OCI-LY7 (cell line): ENCODE results near the gene CA11. TPM values are rescaled to one million over a fixed set of nuclear protein-coding genes. Genes with fewer than 3 reads are reported as not detected.

Experiments
- BruUV-seq: library from RNA; stranded (reverse); fragments of 400-500 nt; replicated peaks from 2 replicates; lab custom pipeline; 2021; lab: Mats Ljungman, UMichigan
- CTCF ChIA-PET: fragments of 300-600 bp; sonication (Branson Sonifier 250); formaldehyde crosslinking; loops from one replicate; lab custom pipeline; 2022; ENCODE audit warnings: antibody characterized with exemption; ENCODE audit not compliant: unreplicated experiment; lab: Charles Lee
- POLR2A ChIA-PET: fragments of 300-600 bp; sonication (Branson Sonifier 250); formaldehyde crosslinking; loops from one replicate; lab custom pipeline; 2022; ENCODE audit warnings: antibody characterized with exemption; lab: Charles Lee
- DNase-seq: peaks from one replicate; pipeline ENCODE4 v3.0.0-alpha.2; 2015; ENCODE audit warnings: low spot score
- H2AFZ ChIP-seq: fragments of 200-600 bp; sonication (generic), shearing (Covaris generic); 2 replicates; pipeline ENCODE4 v1.6.1; 2014; ENCODE audit warnings: mild to moderate bottlenecking, antibody characterized with exemption, low read length, moderate library complexity
- H3K27ac ChIP-seq: fragments of 200-600 bp; sonication (generic); 2 replicates; pipeline ENCODE4 v1.5.1; 2014; ENCODE audit warnings: mixed run types, low read depth, mild to moderate bottlenecking, moderate library complexity, low read length, inconsistent platforms; ENCODE audit not compliant: poor library complexity, severe bottlenecking
- H3K36me3 ChIP-seq: fragments of 200-600 bp; sonication (generic); 2 replicates; pipeline ENCODE4 v1.6.1; 2014; ENCODE audit warnings: mild to moderate bottlenecking, antibody characterized with exemption, low read length, moderate library complexity, mixed read lengths; ENCODE audit not compliant: insufficient read depth
- H3K4me1 ChIP-seq: fragments of 200-600 bp; sonication (generic); 2 replicates; pipeline ENCODE4 v1.5.1; 2014; ENCODE audit warnings: mild to moderate bottlenecking, low read length; ENCODE audit not compliant: insufficient read depth, poor library complexity, severe bottlenecking
- H3K4me2 ChIP-seq: fragments of 200-600 bp; sonication (generic); 2 replicates; pipeline ENCODE4 v1.6.1; 2014; ENCODE audit warnings: mild to moderate bottlenecking, low read length
- H3K4me3 ChIP-seq: fragments of 200-600 bp; sonication (generic); 2 replicates; pipeline ENCODE4 v1.5.1; 2014; ENCODE audit warnings: mild to moderate bottlenecking, low read depth, low read length; ENCODE audit not compliant: poor library complexity, severe bottlenecking
- H3K79me2 ChIP-seq: fragments of 200-600 bp; sonication (generic); 2 replicates; pipeline ENCODE4 v1.6.1; 2016; ENCODE audit warnings: low read depth, mild to moderate bottlenecking, low read length, moderate library complexity, mixed read lengths; ENCODE audit not compliant: insufficient read depth
- H3K9me2 ChIP-seq: fragments of 200-600 bp; sonication (generic); 2 replicates; pipeline ENCODE4 v1.6.1; 2016; ENCODE audit warnings: mild to moderate bottlenecking, low read length, mixed read lengths; ENCODE audit not compliant: insufficient read depth
- H3K9me3 ChIP-seq: fragments of 200-600 bp; sonication (generic); 2 replicates; pipeline ENCODE4 v1.6.1; 2014; ENCODE audit warnings: mild to moderate bottlenecking, mixed run types, low read length, mixed read lengths
- H4K20me1 ChIP-seq: fragments of 200-600 bp; sonication (generic); 2 replicates; pipeline ENCODE4 v1.6.1; 2014; ENCODE audit warnings: mild to moderate bottlenecking, antibody characterized with exemption, low read length, moderate library complexity, mixed read lengths; ENCODE audit not compliant: insufficient read depth
- CTCF ChIP-seq: fragments of 200-600 bp; sonication (generic); conservative IDR thresholded peaks from 2 replicates; pipeline ENCODE4 v1.5.1; 2014; ENCODE audit warnings: mild to moderate bottlenecking, antibody characterized with exemption, low read length, moderate library complexity, mixed read lengths
- EZH2phosphoT487 ChIP-seq: fragments of 200-600 bp; sonication (generic); IDR thresholded peaks from 2 replicates; pipeline ENCODE4 v1.6.1; 2018; ENCODE audit warnings: low read depth, borderline replicate concordance, mild to moderate bottlenecking, mixed run types, antibody characterized with exemption, low read length, moderate library complexity, mixed read lengths
- intact Hi-C: fragments of 100-400 bp; cut with micrococcal nuclease; formaldehyde crosslinking; loops from one replicate; pipeline ENCODE4 v1.10.0; 2022; ENCODE audit not compliant: unreplicated experiment
- total RNA-seq, 2 experiments: library from RNA; depleted of rRNA in 1 of 2; stranded (reverse); fragments of >200 nt in 1 of 2; shearing (Covaris generic) in 1 of 2; gene quantifications; 2 replicates each; pipeline ENCODE4 v1.2.3, GENCODE V29; 2014 to 2022

CA11 gene
- total RNA-seq, 2 experiments from 2014 or later = 2.5 to 10.8 TPM

DNA sequence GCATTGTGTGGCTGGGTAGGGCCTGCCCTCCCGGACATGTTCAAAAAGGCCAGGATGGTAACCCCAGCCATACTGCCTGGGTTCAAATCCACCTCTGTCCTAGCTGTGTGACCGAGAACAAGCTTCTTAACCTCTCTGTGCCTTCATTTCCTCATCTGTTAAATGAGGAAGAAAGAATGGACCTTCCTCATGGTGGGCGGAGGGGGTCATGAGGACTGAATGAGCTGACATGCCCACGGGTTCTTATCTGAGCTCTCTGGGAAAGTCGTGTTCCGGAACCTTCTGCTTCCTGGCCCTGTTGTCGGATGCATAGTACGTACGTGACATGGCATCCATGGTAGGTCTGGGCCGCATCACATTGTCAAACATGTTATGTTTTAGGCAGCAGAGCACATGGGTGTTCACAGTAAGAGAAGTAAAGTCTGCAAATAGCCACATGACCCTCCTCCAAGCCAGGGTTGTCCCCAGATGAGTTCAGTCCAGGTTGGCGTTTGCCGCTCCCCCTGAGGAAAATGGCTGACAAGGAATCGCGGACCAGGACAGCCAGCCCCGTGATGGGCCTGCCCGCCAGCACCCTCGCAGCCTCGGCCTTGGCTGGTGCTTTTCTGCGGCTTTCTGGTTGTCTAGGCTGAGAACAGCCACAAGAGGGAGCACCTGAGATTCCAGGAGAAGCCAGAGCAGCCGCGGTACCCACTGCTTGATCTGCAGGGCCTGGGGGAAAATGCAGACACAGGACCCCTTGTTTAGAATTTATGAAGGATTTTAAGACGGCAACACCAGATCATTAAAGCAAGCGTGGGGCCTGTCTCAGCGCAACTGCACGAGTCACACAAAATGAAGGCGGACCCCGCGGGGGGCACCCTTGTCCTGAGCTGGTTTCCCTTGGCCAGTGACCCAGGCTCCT lies 29.2 kb upstream of the CA11 start:
- intact Hi-C loops = loop anchor here (1.0 kb wide), 2 partner anchors 29 to 63 kb away; partner anchors contain the start of gene CA11
- TF ChIP-seq EZH2phosphoT487 (no peak), CTCF (peak; percentile 93)
- CTCF ChIA-PET = interaction anchor here (1.0 kb wide), 1 partner anchor 99 kb away, joined by 4 read pairs; no protein-coding TSS in a partner anchor
- no peaks in the 10 kb centered on the region for H3K9me2 ChIP-seq
- no peak overlapping the region for H3K27ac ChIP-seq
- H3K4me3 ChIP-seq = no peak overlapping the region
- peak overlapping the region; percentile 26; the same call in 1 of the 2 replicates for H2AFZ ChIP-seq
- peaks cover 2% of the 10 kb centered on the region for H3K4me1 ChIP-seq
- BruUV-seq = no TSS peak
- no peaks in the 10 kb centered on the region for H4K20me1 ChIP-seq
- no peaks in the 10 kb centered on the region for H3K79me2 ChIP-seq
- no peaks in the 10 kb centered on the region for H3K9me3 ChIP-seq
- 0 out of 2 replicates have a peak overlapping the region, but pooled peaks have one; percentile 1 for H3K4me2 ChIP-seq
- no peaks in the 10 kb centered on the region for H3K36me3 ChIP-seq
- peak; percentile 85 for DNase-seq
- POLR2A ChIA-PET = interaction anchor here (0.6 kb wide), 1 partner anchor 124 kb away, joined by 4 read pairs; no protein-coding TSS in a partner anchor

GRCh38 chr19:48674216-48674809 lies 28.3 kb upstream of the CA11 start:
- no peak for DNase-seq
- Histone ChIP-seq H3K9me2 (no peaks in the 10 kb centered on the region), H3K4me1 (peaks cover 2% of the 10 kb centered on the region), H3K27ac (no peak overlapping the region), H3K9me3 (no peaks in the 10 kb centered on the region), H3K36me3 (no peaks in the 10 kb centered on the region), H3K79me2 (no peaks in the 10 kb centered on the region), H3K4me3 (no peak overlapping the region), H2AFZ (no peak overlapping the region), H3K4me2 (no peak overlapping the region), H4K20me1 (no peaks in the 10 kb centered on the region)
- intact Hi-C loops = no loop called here
- ChIA-PET POLR2A (interaction anchor here (0.6 kb wide), 1 partner anchor 123 kb away, joined by 4 read pairs; no protein-coding TSS in a partner anchor), CTCF (no interaction called here)
- no TSS peak for BruUV-seq
- TF ChIP-seq EZH2phosphoT487 = no peak
- TF ChIP-seq CTCF = no peak
